GM18508 (cell line): ENCODE data around the gene RFC5.
"Not testable (repeated sequence)": the region's sequence is repeated elsewhere in the genome, so short reads cannot be mapped to it uniquely, and the experiment has no call there.

ENCODE experiments used
- ATAC-seq: cut with Tn5 transposase; IDR thresholded peaks from one replicate; pipeline ENCODE4 v1.9.1; 2021; ENCODE audit warnings: moderate number of reproducible peaks; ENCODE audit not compliant: insufficient read depth, unreplicated experiment

RFC5 gene

GRCh38 chr12:118013283-118013682, 3.2 kb upstream of the RFC5 start:
- no peak for ATAC-seq

DNA sequence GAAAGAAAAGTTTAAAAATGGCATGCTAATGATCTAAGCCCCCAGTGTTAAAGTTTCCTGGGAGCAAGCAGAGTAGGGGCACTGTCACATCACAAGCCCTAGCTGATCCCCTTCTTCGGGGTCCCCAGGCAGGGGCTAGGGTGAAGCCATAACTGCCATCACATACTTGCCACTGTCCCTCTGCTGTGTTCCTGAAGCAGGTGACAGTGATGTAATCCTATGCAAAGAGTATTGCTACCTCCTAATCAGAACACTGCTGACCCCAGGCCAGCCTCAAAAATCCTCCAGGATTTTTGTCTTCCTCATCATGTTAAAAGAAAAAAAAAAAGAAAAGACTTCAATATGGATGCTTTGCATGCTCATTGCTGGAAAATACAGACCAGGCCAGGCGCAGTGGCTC, 1.2 kb upstream of the RFC5 start:
- ATAC-seq = no peak

GRCh38 chr12:118015944-118016343, 559 bp upstream of the RFC5 start:
- no peak for ATAC-seq

GRCh38 chr12:118017926-118018325, 1.4 kb downstream of the RFC5 start:
- ATAC-seq = no peak

- ATAC-seq = no peak
Measured at GRCh38 chr12:118020036-118020435, 3.5 kb downstream of the RFC5 start.

GRCh38 chr12:118022097-118022727, 5.7 kb downstream of the RFC5 start:
- ATAC-seq = not testable (repeated sequence)

DNA sequence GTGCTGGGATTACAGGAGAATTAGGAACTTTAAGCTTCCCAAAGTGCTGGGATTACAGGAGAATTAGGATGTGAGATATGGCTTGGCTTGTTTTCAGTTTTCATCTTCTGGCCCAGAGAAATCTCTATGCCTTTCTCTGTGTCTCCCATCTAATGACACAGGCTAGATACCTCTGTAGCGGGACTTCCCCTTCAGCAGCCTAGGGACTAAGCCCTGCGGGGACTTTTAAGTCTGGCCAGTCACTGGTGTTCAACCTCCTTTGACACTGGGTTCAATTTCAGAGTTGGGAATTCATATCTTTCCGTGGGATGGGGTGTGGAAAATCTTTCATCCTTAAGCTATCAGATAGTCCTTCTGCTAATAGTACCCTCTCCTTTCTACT, 6.2 kb downstream of the RFC5 start:
- ATAC-seq = no peak

- ATAC-seq = no peak
Measured at GRCh38 chr12:118023301-118023860, 6.9 kb downstream of the RFC5 start.

DNA sequence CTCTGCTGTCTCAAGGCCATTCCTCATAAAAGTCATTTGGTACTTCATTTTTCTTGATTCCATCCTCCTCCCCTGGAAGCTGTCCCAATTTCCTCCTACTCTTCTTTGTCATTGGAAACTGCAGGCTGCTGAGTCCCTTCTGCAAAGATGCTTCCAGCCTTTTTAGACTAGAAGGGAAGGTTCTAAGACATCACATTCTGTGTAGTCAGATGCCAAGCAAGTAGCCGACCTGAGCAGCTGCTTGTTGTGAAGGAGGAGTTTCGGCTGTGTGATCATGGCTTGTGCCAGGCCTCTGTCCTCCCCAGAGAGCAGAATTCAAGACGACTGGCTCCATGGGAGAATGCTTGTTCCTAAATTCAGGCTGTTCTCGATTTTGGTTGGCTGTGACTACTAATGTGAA, 8.7 kb downstream of the RFC5 start:
- no peak for ATAC-seq

DNA sequence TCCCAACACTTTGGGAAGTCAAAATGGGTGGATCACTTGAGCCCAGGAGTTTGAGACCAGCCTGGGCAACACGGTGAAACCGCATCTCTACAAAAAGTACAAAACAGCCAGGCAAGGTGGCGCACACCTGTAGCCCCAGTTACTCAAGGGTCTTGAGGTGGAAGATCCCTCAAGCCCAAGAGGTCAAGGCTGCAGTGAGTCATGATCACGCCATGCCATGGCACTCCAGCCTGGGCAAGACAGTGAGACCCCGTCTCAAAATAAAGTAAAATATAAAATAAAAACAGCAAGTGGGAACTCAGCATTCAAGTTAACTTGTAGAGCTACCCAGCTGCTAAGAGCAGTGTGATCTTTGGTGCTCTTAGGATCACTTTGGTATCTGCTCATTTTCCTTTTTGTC, 12.7 kb downstream of the RFC5 start:
- no peak for ATAC-seq

- ATAC-seq = no peak
Measured at GRCh38 chr12:118032188-118032587, 15.7 kb downstream of the RFC5 start.

DNA sequence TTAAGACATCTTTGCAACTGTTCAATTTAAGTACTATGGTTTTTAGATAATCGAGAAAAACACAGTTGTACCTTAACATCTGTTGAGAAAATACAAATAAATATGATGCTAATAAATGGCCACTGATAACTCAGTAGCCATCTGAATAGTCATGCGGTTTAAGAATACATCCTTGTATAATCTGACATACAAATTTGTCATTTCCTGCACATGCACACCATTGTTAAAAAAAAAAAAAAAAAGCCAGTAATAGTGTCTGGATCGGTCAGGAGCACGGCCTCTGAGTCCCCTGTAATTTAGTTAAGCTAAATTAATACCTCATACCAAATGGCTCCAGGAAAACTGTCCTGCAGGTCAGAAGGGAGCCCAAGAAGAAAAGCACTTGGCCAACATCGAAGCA, 16.8 kb downstream of the RFC5 start:
- no peak for ATAC-seq

DNA sequence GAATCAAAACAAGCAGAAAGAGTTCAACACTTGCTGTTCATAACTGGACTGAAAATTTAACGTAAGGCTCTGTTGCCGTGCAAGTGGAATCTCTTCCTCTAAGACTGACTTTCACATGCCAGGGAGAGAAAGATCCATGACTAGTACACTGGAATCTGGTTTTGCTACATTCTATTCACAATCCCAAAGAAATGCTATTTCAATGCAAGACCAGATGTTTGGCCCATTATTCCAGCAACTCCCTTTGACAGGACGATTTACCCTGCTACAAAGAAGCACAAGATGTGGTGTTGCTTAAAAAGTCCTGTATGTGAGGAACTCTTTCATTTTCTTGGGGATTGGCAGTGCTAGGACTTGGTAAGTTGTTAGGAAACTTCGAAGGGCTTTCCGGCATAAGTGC, 17.4 kb downstream of the RFC5 start:
- ATAC-seq = no peak

DNA sequence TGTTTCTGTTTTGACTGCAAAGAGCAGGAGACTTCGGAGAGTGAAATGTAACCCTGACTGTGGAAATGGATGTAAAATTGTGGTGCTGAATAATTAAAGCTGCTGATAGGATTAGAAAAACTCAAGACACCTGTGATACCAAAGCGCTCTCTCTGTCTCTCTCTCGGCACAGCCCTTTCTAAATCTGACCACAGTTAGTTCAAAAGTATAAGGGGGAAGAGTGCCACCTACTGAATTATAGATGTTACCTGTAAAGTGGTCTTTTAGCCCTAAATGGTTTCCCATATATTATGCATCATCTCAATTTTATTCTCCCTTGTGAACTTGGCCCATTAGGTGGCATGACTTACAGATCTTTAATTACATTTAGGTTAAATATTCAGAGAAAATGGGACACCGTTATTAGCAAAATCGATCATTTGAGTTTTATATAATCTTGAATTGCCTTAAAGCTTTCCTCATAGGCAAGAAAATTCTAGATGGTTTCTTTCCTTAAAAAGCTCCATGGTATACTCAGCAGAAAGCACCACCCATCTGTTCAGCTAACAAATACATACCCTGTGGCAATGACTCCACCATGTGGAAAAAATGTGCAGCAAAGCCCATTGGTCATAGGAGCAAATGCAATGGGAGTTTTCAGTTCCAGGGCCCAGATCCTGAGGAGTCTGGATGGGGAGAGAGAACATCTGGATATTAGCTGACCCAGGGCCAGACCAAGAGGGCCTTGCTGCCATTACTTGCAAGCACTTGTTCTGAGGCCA, 18.1 kb downstream of the RFC5 start:
- ATAC-seq = no peak

DNA sequence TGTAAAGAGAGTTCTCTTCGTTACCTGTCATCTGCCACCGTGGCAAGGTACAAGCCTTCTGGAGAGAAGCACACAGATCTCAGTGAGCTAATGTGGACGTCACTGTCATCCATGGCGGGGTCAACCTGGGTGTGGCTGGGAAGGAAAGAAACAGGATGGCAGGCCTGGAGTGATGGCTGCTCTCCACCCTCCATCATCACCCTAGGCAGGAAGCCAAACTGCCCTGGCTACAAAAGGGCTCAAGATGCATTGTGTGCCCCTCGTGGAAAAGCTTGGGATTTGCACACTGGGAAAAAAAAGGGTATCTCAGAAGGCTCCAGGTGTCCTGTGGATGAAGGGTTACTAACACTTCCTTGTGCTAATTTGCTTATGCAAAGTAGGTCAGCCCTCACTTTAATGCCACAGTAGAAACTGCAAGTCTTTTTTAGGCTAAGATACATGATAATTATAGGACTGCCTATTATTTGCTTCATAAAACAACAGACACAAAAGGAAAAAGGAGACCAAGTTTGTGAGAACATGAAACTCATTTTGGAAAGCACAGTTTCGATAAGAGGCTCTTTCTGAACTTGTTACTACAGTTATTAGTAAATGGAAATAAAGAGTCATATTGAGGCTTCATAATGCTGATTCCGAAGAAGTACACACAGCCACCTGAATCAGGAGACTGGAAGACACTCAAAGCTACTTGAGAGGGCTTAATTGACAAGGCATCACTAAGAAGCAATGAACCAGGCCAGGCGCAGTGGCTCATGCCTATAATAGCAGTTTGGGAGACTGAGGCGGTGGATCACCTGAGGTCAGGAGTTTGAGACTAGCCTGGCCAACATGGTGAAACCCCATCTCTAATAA, 18.9 kb downstream of the RFC5 start:
- peak; percentile 75 for ATAC-seq

- ATAC-seq = no peak
Measured at GRCh38 chr12:118036672-118037411, 20.3 kb downstream of the RFC5 start.

DNA sequence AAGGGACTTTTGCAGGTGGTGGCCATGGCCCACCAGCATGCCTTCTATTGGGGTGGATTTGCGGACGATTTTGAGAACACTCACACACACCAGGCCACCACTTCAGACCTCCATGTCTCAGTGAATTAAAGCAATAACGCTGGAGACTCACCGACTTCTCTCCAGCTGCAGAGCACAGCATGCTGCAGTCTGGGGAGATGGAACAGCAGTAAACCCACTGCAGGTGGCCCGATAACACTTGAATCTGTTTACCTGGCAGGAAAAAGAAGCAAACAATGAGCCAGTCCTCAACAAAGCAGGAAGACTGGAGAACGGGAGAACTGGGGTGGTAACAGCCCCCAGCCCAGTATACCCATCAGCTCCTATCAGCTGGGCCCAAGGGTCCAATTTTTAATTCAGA, 21.6 kb downstream of the RFC5 start:
- ATAC-seq = no peak

GRCh38 chr12:118042091-118042490, 25.6 kb downstream of the RFC5 start:
- ATAC-seq = no peak

- no peak for ATAC-seq
Measured at GRCh38 chr12:118044075-118044474, 27.6 kb downstream of the RFC5 start.

DNA sequence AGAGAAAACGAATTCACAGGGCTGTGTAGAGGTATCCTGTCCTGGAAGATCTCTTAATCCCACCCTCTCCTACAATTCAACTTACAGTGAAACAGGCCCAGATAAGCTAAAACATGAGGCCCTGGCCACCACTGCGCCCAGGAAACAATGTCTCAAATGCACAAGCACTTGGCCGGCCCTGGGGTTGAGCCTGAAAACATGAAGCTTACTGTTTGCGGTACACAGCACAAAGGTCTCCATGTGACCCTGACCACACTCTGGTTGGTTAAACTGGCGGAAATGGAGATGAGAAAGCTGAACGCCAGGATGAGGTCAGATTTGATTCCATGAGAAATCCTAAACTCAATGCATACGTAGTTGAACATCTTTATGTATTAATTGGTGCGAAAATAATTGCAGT, 28.1 kb downstream of the RFC5 start:
- no peak for ATAC-seq
